D721Med (cell line): Measurements from ENCODE around the gene KIAA0232.

Experiments
- DNase-seq: peaks from one replicate; pipeline ENCODE4 v3.0.0; 2011; ENCODE audit warnings: low spot score; ENCODE audit not compliant: insufficient read length
- FAIRE-seq: peaks from 2 replicates; lab custom pipeline; 2011; peaks lifted over from hg19 to GRCh38; lab: Jason Lieb, UNC
- TF ChIP-seq, protein P1 (sequence below): IDR thresholded peaks from 2 replicates; pipeline ENCODE4 v1.5.1; 2012; ENCODE audit warnings: mild to moderate bottlenecking, control low read depth; ENCODE audit not compliant: insufficient read depth; ENCODE audit errors: missing control alignments

KIAA0232 gene

DNA sequence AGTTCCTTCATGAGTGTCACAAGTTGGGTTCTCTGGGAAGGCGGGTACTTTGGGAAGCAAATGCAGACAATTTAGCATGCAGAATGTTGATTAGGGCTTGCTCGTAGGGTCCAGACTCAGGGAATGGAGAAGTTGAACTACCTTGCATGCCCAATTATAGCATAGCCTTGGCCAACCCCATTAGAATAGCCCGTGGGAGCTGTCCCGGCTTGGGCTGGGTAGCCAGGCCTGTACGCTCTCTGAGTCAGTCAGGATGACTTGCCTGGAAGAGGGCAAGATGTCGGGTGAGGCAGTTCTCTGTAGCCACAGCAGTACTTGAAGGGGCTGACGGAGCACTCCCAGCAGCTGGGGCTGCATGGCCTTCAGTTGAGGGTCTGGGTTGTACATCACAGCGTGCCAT is 19.5 kb downstream of the KIAA0232 start:
- TF ChIP-seq, protein P1, sequence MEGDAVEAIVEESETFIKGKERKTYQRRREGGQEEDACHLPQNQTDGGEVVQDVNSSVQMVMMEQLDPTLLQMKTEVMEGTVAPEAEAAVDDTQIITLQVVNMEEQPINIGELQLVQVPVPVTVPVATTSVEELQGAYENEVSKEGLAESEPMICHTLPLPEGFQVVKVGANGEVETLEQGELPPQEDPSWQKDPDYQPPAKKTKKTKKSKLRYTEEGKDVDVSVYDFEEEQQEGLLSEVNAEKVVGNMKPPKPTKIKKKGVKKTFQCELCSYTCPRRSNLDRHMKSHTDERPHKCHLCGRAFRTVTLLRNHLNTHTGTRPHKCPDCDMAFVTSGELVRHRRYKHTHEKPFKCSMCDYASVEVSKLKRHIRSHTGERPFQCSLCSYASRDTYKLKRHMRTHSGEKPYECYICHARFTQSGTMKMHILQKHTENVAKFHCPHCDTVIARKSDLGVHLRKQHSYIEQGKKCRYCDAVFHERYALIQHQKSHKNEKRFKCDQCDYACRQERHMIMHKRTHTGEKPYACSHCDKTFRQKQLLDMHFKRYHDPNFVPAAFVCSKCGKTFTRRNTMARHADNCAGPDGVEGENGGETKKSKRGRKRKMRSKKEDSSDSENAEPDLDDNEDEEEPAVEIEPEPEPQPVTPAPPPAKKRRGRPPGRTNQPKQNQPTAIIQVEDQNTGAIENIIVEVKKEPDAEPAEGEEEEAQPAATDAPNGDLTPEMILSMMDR = no peak
- DNase-seq (no peak), FAIRE-seq (no peak)

DNA sequence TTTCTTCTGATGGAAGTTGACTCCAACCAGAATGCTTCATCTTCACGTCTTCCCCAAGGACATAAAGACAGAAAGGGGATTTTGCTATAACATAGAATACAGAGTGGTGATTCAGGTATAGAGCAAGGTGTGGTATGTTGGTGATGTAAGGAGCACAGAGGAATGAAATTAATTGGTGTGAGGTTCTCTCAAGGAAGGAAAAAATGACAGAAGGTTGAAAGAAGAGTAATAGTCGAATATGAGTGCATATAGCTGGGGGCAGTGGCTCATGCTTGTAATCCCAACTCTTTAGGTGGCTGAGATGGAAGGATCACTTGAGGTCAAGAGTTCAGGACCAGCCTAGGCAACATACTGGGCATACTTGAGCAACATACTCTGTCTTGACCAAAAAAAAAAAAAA is 20.1 kb downstream of the KIAA0232 start:
- TF ChIP-seq, protein P1 = no peak
- DNase-seq (no peak), FAIRE-seq (no peak)

DNA sequence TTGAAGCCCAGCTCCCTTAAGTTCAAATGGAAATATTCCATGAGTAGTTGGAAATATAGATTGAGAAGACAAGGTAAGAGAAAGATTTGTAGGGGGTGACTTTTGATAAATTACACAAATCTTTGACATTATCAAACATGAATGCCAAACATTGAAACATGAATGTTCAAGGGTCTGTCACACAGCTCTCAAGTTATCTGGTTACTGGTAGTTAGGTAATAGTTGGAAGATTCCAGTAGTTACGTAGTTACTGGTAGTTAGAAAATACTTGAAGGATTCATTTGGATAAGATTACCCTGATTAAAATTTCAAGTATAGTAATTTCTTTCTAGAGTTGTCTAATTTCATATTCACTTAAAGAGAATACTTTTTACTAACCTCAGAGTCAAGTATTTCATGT is 20.7 kb downstream of the KIAA0232 start:
- FAIRE-seq = no peak

DNA sequence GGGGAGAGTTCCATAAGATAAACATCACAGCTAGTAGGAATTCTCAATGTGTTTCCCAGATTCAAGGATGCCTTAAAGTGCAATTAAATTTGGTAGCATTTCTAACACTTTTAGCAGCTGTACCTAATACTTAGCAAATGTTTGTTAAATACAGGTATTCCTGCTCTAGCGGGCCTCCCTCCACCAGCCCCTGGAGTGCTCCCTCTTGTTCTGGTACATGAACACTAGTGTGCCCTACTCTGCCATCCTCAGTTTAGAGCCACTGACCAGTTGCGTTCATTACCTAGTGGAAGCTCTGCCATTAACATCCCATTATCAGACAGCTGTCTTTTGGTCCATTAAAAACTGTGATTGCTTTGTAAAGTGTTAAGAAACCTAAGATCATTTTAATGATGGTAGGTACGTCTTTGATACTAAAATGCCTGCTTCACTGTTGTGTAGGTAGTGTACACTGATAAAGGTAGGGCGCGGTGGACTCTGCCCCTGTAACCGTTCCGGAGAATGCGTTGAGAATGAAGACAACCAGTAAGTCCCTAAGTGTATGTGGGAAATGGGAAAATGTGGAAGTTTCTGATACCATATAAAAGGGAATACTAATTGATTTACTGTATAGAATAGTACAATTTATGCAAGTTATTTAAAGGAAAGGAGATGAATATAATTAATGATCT is 21.7 kb downstream of the KIAA0232 start:
- TF ChIP-seq, protein P1 = no peak
- DNase-seq = no peak
- no peak for FAIRE-seq

More for the DNA sequence above, 20.7 kb downstream of the KIAA0232 start:
- TF ChIP-seq, protein P1 = no peak
- no peak for DNase-seq

DNA sequence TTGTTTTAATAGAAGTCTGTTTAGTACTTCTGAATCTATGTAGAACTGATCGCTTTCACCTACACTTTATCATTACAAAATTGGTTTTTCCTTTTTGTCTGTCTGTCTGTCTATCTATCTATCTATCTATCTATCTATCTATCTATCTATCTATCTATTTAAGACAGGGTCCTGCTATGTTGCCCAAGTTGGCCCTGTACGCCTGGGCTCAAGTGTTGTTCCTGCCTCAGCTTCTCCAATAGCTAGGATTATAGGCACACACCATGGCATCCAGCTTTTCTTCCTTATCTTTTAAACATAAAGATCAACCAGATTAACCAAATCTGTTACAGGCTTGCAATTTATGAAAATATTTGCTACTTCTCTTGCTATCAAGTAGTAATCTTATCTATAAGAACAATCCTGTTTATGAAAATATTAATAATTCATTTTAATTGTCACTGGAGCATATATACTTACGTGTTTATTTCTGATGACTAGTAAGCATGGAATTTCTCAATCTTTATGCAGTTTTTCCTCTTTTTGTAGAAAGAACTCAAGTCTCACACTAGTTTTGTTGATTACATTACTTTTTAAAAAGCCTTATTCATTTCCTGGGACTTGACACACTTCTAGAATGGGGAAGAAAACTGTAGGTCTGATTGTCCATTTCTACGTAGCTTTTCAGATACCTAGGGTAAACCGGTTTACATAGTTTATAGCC is 24.5 kb downstream of the KIAA0232 start:
- TF ChIP-seq, protein P1 = no peak
- DNase-seq (no peak), FAIRE-seq (no peak)

DNA sequence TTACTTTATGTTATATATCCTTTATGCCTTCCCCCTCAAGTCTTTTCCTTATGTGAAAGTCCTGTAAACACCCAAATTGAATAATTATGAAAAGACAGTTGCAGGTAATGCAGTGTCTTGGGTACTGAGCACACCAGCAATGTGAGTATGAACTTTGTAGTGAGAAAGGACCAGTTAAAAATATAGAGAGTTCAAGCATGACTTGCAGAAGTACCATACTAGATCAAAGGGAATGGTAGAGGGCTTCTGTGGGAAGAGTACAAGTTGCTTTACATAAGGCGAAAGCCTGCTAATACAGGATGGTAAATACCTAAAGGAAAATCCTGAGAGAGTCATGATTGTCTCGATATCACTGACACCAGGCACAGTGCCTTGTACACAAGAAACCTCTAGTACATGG is 25.7 kb downstream of the KIAA0232 start:
- DNase-seq (no peak), FAIRE-seq (no peak)
- TF ChIP-seq, protein P1 = no peak

DNA sequence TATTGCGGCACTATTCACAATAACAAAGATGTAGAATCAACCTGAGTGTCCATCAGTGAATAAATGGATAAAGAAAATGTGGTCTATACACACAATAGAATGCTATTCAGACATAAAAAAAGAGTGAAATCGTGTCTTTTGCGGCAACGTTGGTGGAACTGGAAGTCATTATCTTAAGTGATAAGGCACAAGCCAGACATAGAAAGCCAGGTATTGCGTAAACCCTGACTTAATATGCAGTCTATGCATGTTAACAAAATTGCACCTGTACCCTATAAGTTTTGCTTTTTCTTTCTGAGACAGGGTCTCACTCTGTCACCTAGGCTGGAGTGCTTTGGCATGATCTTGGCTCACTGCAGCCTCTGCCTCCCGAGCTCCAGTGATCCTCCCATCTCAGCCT is 28.6 kb downstream of the KIAA0232 start:
- FAIRE-seq (no peak), DNase-seq (no peak)
- TF ChIP-seq, protein P1 = no peak
